Neural progenitor cell (in vitro differentiated cells): Measurements from ENCODE around the gene TMEM126B. TPM values are rescaled to one million over a fixed set of nuclear protein-coding genes. Genes with fewer than 3 reads are reported as not detected.

Experiments used
- DNase-seq: peaks from one replicate; pipeline ENCODE4 v3.0.0-alpha.2; 2016; ENCODE audit warnings: low spot score
- H2AFZ ChIP-seq: fragments of 200-600 bp; sonication (generic); replicated peaks from 2 replicates; pipeline ENCODE4 v1.6.1; 2016; ENCODE audit warnings: antibody characterized with exemption
- H3F3A ChIP-seq: fragments of 200-600 bp; sonication (generic); 2 replicates; pipeline ENCODE4 v1.6.1; 2016; ENCODE audit warnings: antibody characterized with exemption, low read depth
- H3K27ac ChIP-seq: fragments of 200-600 bp; sonication (generic); 2 replicates; pipeline ENCODE4 v1.5.1; 2016; ENCODE audit warnings: mild to moderate bottlenecking
- H3K27me3 ChIP-seq: fragments of 200-600 bp; sonication (generic); 2 replicates; pipeline ENCODE4 v1.6.1; 2016; ENCODE audit warnings: mild to moderate bottlenecking, moderate library complexity
- H3K36me3 ChIP-seq: fragments of 200-600 bp; sonication (generic); 2 replicates; pipeline ENCODE4 v1.5.1; 2016
- H3K4me1 ChIP-seq: fragments of 200-600 bp; sonication (generic); 2 replicates; pipeline ENCODE4 v1.6.1; 2016; ENCODE audit warnings: mixed run types
- H3K4me2 ChIP-seq: fragments of 200-600 bp; sonication (generic); 2 replicates; pipeline ENCODE4 v1.6.1; 2016
- H3K4me3 ChIP-seq: fragments of 200-600 bp; sonication (generic); 2 replicates; pipeline ENCODE4 v1.5.1; 2016
- H3K79me2 ChIP-seq: fragments of 200-600 bp; sonication (generic); 2 replicates; pipeline ENCODE4 v1.6.1; 2016; ENCODE audit warnings: low read depth
- H3K9ac ChIP-seq: fragments of 200-600 bp; sonication (generic); 2 replicates; pipeline ENCODE4 v1.6.1; 2016
- H3K9me3 ChIP-seq: fragments of 200-600 bp; sonication (generic); 2 replicates; pipeline ENCODE4 v1.5.1; 2016; ENCODE audit warnings: low read depth
- H4K20me1 ChIP-seq: fragments of 200-600 bp; sonication (generic); 2 replicates; pipeline ENCODE4 v1.6.1; 2016; ENCODE audit warnings: low read depth
- H3K27ac Mint-ChIP-seq: 3 replicates; pipeline ENCODE4 v1.8.0; 2021; ENCODE audit warnings: mixed read lengths
- H3K27me3 Mint-ChIP-seq: 2 replicates; pipeline ENCODE4 v1.8.0; 2022; ENCODE audit warnings: low read depth, mild to moderate bottlenecking, inconsistent platforms, moderate library complexity, mixed read lengths; ENCODE audit not compliant: insufficient read depth
- H3K36me3 Mint-ChIP-seq: 3 replicates; pipeline ENCODE4 v1.8.0; 2021; ENCODE audit warnings: mixed read lengths
- H3K4me1 Mint-ChIP-seq: 3 replicates; pipeline ENCODE4 v1.8.0; 2021; ENCODE audit warnings: mixed read lengths
- H3K4me3 Mint-ChIP-seq: 3 replicates; pipeline ENCODE4 v1.8.0; 2021; ENCODE audit warnings: mild to moderate bottlenecking, moderate library complexity, mixed read lengths
- H3K9me3 Mint-ChIP-seq: 3 replicates; pipeline ENCODE4 v1.8.0; 2020; ENCODE audit warnings: mixed read lengths
- CTCF ChIP-seq: fragments of 200-600 bp; sonication (generic); IDR thresholded peaks from 2 replicates; pipeline ENCODE4 v1.5.1; 2017; ENCODE audit warnings: antibody characterized with exemption, mild to moderate bottlenecking
- EZH2 ChIP-seq: fragments of 200-600 bp; sonication (generic); IDR thresholded peaks from 2 replicates; pipeline ENCODE4 v1.6.1; 2017; ENCODE audit warnings: antibody characterized with exemption, mild to moderate bottlenecking, moderate library complexity
- EZH2phosphoT487 ChIP-seq: fragments of 200-600 bp; sonication (generic); IDR thresholded peaks from 2 replicates; pipeline ENCODE4 v1.6.1; 2017; ENCODE audit warnings: antibody characterized with exemption
- total RNA-seq: library from RNA; depleted of rRNA; stranded (reverse); fragments of >200 nt; gene quantifications from 2 replicates; pipeline ENCODE4 v1.2.3, GENCODE V29; 2015; ENCODE audit warnings: low replicate concordance

TMEM126B gene
- total RNA-seq, 1 donor from 2014 or later, result 110 TPM

DNA sequence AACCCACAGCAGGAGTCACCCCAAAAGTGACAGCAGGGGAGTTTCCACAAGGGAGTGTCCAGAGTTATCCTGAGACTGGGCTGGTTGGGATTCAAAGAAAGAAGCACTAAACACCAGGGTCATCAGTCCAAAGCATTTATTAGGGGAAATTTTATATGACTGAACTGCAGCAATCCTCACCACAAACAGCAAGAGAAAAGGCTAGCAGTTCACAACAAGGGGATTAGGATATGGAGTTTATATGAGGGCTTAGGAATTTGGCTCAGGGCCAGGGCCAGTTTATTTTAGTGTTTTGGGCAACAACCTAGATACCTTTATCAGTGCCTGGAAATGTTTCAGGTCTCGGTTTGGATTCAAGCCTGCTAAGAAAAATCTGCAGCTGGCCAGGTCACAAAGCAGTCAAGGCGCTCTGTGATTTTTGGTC lies 14.8 kb downstream of the TMEM126B start:
- no peaks in the 10 kb centered on the region for H4K20me1 ChIP-seq
- peaks cover 3% of the 10 kb centered on the region for H3K79me2 ChIP-seq
- peaks cover under 1% of the 10 kb centered on the region for H3K4me1 ChIP-seq
- no peak overlapping the region for H3K4me3 Mint-ChIP-seq
- DNase-seq, result no peak
- TF ChIP-seq EZH2phosphoT487 (no peak), CTCF (no peak), EZH2 (no peak)
- H3K27me3 ChIP-seq, result no peaks in the 10 kb centered on the region
- H3K27ac Mint-ChIP-seq, result no peak overlapping the region
- H3K9me3 Mint-ChIP-seq, result no peaks in the 10 kb centered on the region
- H3K27ac ChIP-seq, result no peak overlapping the region
- no peak overlapping the region for H3K4me3 ChIP-seq
- no peaks in the 10 kb centered on the region for H3K36me3 Mint-ChIP-seq
- no peaks in the 10 kb centered on the region for H3K36me3 ChIP-seq
- H3F3A ChIP-seq, result peaks cover 7% of the 10 kb centered on the region
- no peaks in the 10 kb centered on the region for H3K9me3 ChIP-seq
- H3K9ac ChIP-seq, result no peak overlapping the region
- H2AFZ ChIP-seq, result no peak overlapping the region
- peaks cover 4% of the 10 kb centered on the region for H3K4me1 Mint-ChIP-seq
- H3K4me2 ChIP-seq, result no peak overlapping the region
- peaks cover 3% of the 10 kb centered on the region for H3K27me3 Mint-ChIP-seq

DNA sequence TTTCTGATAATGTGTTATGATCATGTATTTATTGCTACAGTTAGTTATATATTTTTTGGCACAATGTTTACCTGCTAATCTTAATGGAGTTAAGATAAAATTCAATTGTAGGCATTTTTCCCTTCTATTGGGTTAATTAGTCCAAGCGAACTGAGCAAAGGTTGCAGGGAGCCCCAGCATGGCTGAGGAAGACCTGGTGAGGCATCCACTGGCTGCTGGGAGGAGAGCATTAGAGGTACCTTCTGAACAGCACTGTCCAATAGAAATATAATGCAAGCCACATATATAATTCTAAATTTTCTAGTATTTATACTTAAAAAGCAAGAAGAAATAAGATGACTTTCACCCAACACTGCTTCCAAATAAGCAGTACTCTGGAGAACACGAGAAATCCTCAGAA lies 18.7 kb downstream of the TMEM126B start:
- Histone ChIP-seq H3K4me2 (peak overlapping the region; percentile 99), H3K79me2 (peaks cover 21% of the 10 kb centered on the region), H4K20me1 (no peaks in the 10 kb centered on the region), H3K9ac (peak overlapping the region; percentile 70), H3F3A (peaks cover 15% of the 10 kb centered on the region), H3K27me3 (no peaks in the 10 kb centered on the region), H2AFZ (peak overlapping the region; percentile 97), H3K27ac (no peak overlapping the region), H3K4me3 (peak overlapping the region; percentile 81), H3K36me3 (no peaks in the 10 kb centered on the region), H3K9me3 (no peaks in the 10 kb centered on the region), H3K4me1 (peaks cover 7% of the 10 kb centered on the region)
- no peak for TF ChIP-seq EZH2
- no peak for TF ChIP-seq EZH2phosphoT487
- no peak for TF ChIP-seq CTCF
- Mint-ChIP-seq H3K4me3 (peak overlapping the region; percentile 100), H3K36me3 (peaks cover 2% of the 10 kb centered on the region), H3K27me3 (peaks cover 7% of the 10 kb centered on the region), H3K9me3 (no peaks in the 10 kb centered on the region), H3K27ac (peak overlapping the region; percentile 91), H3K4me1 (peaks cover 11% of the 10 kb centered on the region)
- no peak for DNase-seq

GRCh38 chr11:85647604-85648299 lies 19.4 kb downstream of the TMEM126B start, which contains the start of gene TMEM126A:
TMEM126A (plus strand) TSS chr11:85647967; CDS start chr11:85650256, 2,289 bp downstream.
- H3K4me3 Mint-ChIP-seq, result peak within 1 kb of the TSS; percentile 100
- DNase-seq, result peak; percentile 93
- TF ChIP-seq EZH2phosphoT487, result no peak
- TF ChIP-seq CTCF, result no peak
- no peak for TF ChIP-seq EZH2

More at GRCh38 chr11:85647604-85648299, 19.4 kb downstream of the TMEM126B start, which contains the start of gene TMEM126A:
- H3K4me3 ChIP-seq, result peak within 1 kb of the TSS; percentile 81
- H3K27me3 Mint-ChIP-seq, result peaks cover 7% of the 10 kb centered on the region
- peaks cover 2% of the 10 kb centered on the region for H3K36me3 Mint-ChIP-seq
- peaks cover 7% of the 10 kb centered on the region for H3K4me1 ChIP-seq
- no peaks in the 10 kb centered on the region for H4K20me1 ChIP-seq
- H3K9me3 ChIP-seq, result no peaks in the 10 kb centered on the region
- H3K36me3 ChIP-seq, result no peaks in the 10 kb centered on the region
- no peaks in the 10 kb centered on the region for H3K27me3 ChIP-seq
- H3K79me2 ChIP-seq, result peaks cover 21% of the 10 kb centered on the region
- peak within 1 kb of the TSS; percentile 97 for H2AFZ ChIP-seq
- H3F3A ChIP-seq, result peaks cover 15% of the 10 kb centered on the region
- H3K27ac ChIP-seq, result peak within 1 kb of the TSS; percentile 51
- H3K9me3 Mint-ChIP-seq, result no peaks in the 10 kb centered on the region
- peak within 1 kb of the TSS; percentile 70 for H3K9ac ChIP-seq
- peaks cover 11% of the 10 kb centered on the region for H3K4me1 Mint-ChIP-seq
- H3K4me2 ChIP-seq, result peak within 1 kb of the TSS; percentile 99
- H3K27ac Mint-ChIP-seq, result peak within 1 kb of the TSS; percentile 91
